Lower leg skin (tissue), 4 donors: Measurements from ENCODE around the gene TGFBR2. TPM values are rescaled to one million over a fixed set of nuclear protein-coding genes. Genes with fewer than 3 reads are reported as not detected.

Source experiments
- DNase-seq, 2 donors: peaks; one replicate each; pipeline ENCODE4 v3.0.0-alpha.2; 2019; ENCODE audit warnings: low spot score in 2 of 2
- H3K4me3 ChIP-seq: fragments of 200-600 bp; sonication (generic); 2 replicates; pipeline ENCODE4 v1.5.1; 2017; ENCODE audit warnings: mild to moderate bottlenecking, low read depth; ENCODE audit not compliant: poor library complexity, severe bottlenecking
- POLR2A ChIP-seq, 2 donors: fragments of 450-650 bp; IDR thresholded peaks; one replicate each; pipeline ENCODE4 v1.6.1; 2016 to 2017; ENCODE audit warnings: antibody characterized with exemption in 2 of 2, mild to moderate bottlenecking in 1 of 2, moderate library complexity in 1 of 2
- WGBS, 2 donors: methylation state at CpG; one replicate each; pipeline ENCODE4 v1.1.5; 2018; 5-methylcytosine and 5-hydroxymethylcytosine counted together
- intact Hi-C: fragments of 100-400 bp; cut with DNase I; formaldehyde crosslinking; loops from one replicate; pipeline ENCODE4 v1.15.0; 2023; ENCODE audit warnings: low total_unique reads
- total RNA-seq, 4 donors: library from RNA; depleted of rRNA; stranded (reverse); fragments of >200 nt; gene quantifications; one replicate each; pipeline ENCODE4 v1.1.0, GENCODE V29; 2016
- TF ChIP-seq, protein P1 (sequence below), 3 donors: fragments of 450-650 bp; IDR thresholded peaks; one replicate each; pipeline ENCODE4 v1.5.1; 2016; ENCODE audit warnings: antibody characterized with exemption in 3 of 3, mild to moderate bottlenecking in 3 of 3, moderate library complexity in 2 of 3

Gene TGFBR2
- total RNA-seq, 4 donors from 2014 or later: 57.8 to 109 (median 71.4) TPM

DNA sequence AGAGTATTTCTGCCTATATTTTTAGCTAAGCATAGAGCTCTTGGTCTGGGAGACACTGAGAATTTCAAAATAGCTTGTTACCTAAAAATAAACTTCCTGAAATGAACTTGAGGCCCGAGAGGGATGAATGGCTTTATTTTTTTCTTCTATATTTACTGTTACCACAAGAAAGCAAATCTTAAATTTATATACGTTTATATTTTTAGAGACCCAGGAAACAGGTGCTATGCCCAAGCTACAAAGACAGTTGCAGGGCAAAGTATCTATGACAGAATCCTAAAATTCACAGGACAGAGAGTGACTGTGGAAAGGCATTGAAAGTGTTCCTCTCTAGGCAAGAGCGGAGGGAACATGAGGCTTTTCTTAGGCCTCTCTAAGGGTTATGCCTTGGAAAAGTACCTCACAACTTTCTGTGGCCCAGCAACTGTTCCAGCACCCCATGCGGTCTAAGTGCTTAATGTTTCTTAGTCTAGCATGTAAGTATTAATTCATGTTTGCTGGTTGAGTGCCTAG is 36.5 kb downstream of the TGFBR2 start:
- no peak for DNase-seq
- TF ChIP-seq, protein P1, sequence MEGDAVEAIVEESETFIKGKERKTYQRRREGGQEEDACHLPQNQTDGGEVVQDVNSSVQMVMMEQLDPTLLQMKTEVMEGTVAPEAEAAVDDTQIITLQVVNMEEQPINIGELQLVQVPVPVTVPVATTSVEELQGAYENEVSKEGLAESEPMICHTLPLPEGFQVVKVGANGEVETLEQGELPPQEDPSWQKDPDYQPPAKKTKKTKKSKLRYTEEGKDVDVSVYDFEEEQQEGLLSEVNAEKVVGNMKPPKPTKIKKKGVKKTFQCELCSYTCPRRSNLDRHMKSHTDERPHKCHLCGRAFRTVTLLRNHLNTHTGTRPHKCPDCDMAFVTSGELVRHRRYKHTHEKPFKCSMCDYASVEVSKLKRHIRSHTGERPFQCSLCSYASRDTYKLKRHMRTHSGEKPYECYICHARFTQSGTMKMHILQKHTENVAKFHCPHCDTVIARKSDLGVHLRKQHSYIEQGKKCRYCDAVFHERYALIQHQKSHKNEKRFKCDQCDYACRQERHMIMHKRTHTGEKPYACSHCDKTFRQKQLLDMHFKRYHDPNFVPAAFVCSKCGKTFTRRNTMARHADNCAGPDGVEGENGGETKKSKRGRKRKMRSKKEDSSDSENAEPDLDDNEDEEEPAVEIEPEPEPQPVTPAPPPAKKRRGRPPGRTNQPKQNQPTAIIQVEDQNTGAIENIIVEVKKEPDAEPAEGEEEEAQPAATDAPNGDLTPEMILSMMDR (IDR thresholded peaks at IDR 0.05): no peak
- TF ChIP-seq POLR2A (IDR thresholded peaks at IDR 0.05): no peak
- intact Hi-C loops: no loop called here
- 57 to 58% methylated on average over 4 of the region's 4 CpGs for WGBS, 2 donors
- H3K4me3 ChIP-seq: no peak overlapping the region

DNA sequence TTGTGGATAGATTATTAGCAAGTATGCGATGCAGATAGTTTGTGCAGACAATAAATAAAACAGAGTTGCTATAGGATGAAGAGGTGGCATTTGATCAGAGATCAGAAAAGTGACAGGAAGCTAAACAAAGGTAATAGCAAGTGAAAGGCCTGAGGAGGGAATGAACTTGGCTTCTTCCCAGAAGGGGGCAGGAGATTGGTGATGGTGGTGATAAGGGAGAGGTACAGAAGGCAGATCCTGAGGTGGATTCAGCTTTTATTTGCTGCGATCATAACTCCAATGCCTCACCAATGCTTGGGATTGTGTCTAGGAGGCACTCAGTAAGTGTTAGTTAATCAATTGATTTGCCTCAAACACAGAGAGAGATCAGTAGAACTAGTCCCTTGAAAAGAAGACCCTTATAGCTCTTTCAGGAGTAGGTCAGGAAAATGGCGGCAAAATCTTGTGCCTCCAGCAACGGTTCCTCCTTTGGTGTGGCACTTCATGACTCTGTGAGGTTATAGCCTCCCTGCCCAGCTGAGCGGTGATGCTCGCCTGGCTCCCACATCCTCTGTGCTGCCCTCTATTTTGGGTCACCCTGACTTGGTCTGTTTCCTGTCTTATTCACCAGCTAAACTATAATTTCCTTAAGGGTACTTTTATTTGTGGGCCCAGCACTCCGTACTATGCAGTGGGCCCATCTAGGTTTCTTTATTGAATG is 37.5 kb downstream of the TGFBR2 start:
- TF ChIP-seq POLR2A (IDR thresholded peaks at IDR 0.05): no peak
- TF ChIP-seq, protein P1 (IDR thresholded peaks at IDR 0.05): no peak
- H3K4me3 ChIP-seq: no peak overlapping the region
- DNase-seq: no peak
- intact Hi-C loops: no loop called here
- WGBS, 2 donors: 86 to 90% methylated on average over 7 of the region's 7 CpGs

DNA sequence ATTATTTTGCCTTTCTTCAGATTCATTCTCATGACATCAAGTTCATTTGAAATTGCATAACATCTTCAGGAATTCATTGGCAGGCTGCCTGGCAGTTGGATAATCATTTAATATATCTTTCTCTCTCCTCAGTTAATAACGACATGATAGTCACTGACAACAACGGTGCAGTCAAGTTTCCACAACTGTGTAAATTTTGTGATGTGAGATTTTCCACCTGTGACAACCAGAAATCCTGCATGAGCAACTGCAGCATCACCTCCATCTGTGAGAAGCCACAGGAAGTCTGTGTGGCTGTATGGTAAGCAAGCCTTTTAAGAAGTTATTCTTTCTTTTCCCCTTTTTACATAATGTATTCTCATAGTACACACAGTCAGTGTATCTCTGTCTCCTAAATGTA is 38.2 kb downstream of the TGFBR2 start:
- intact Hi-C loops: no loop called here
- DNase-seq: peak; percentile 85 to 88
- no peak overlapping the region for H3K4me3 ChIP-seq
- 2 to 3% methylated on average over 2 of the region's 2 CpGs for WGBS, 2 donors
- no peak for TF ChIP-seq POLR2A (IDR thresholded peaks at IDR 0.05)
- TF ChIP-seq, protein P1 (IDR thresholded peaks at IDR 0.05): no peak

DNA sequence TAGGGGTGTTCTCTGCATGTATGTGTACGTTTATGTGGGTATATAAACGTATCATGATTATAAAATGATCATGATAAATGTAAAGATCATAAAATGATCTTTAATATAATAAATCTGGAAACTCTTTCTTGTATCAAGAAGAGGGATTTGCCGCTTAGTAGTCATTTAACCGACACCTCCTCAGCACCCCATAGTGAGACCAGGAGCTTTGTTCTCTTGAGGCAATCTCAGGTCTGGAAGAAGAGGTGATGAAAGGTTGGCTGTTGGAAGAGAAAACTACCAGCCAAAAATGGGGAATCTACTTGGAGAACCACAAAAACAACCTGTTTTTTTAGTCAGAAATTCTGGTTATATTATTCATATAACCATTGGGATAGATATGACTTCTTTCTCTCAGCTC is 38.7 kb downstream of the TGFBR2 start:
- DNase-seq: no peak
- H3K4me3 ChIP-seq: no peak overlapping the region
- 76 to 87% methylated on average over 4 of the region's 4 CpGs for WGBS, 2 donors
- intact Hi-C loops: no loop called here
- TF ChIP-seq, protein P1 (IDR thresholded peaks at IDR 0.05): no peak
- TF ChIP-seq POLR2A (IDR thresholded peaks at IDR 0.05): no peak

DNA sequence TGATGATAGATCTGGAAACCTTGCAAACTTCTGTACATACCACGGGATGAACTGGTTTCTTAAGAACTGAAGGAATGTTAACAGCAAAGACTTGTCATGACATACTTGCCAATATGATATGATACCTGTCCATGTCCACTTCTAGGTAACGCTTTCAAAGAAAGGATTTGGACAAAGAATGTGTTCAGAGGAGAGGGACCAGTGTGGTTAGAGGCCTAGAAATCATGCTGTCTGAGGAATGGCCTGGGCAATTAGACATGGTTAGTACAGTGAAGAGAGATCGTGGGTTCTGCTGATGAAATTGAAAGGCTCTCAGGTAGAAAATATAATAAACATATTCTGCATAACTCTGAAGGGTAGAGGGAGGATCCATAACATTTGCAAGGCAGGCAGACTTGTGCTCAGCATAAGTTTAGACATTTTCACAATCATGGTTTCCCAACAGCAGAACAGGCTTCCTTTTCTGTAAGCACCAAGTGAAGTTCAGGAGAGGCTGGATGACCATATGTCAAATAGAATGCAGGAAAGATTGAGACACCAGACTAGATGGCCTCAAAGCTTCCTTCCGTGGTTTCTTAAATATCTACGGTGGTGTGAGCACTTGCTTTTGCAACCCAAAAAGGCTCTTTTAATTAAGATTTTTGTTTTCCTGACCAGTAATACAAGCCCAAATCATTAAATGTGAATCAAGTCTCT is 39.9 kb downstream of the TGFBR2 start:
- no peak overlapping the region for H3K4me3 ChIP-seq
- TF ChIP-seq, protein P1 (IDR thresholded peaks at IDR 0.05): no peak
- TF ChIP-seq POLR2A (IDR thresholded peaks at IDR 0.05): no peak
- WGBS, 2 donors: 80 to 83% methylated on average over 5 of the region's 5 CpGs
- no peak for DNase-seq
- intact Hi-C loops: no loop called here
